Endothelial cell of umbilical vein (primary cell): ENCODE measurements around the gene MRPL21. TPM values are rescaled to one million over a fixed set of nuclear protein-coding genes. Genes with fewer than 3 reads are reported as not detected.

Experiments
- BruUV-seq: library from RNA; stranded (reverse); fragments of 400-500 nt; replicated peaks from 2 replicates; lab custom pipeline; 2021; lab: Mats Ljungman, UMichigan
- CTCF ChIA-PET: fragments of 300-600, 350-600 bp; sonication (Branson Sonifier 250); formaldehyde crosslinking; loops from one replicate; lab custom pipeline; 2021; ENCODE audit warnings: antibody characterized with exemption, inconsistent platforms; lab: Charles Lee
- POLR2A ChIA-PET: fragments of 300-600, 350-600 bp; sonication (Branson Sonifier 250); formaldehyde crosslinking; loops from one replicate; lab custom pipeline; 2021; ENCODE audit warnings: antibody characterized with exemption, inconsistent platforms; lab: Charles Lee
- DNase-seq: peaks from one replicate; pipeline ENCODE4 v3.0.0-alpha.2; 2011; ENCODE audit warnings: low read depth, low spot score
- FAIRE-seq: peaks from 2 replicates; lab custom pipeline; 2011; peaks lifted over from hg19 to GRCh38; lab: Jason Lieb, UNC
- H2AFZ ChIP-seq: 2 replicates; pipeline ENCODE4 v1.6.0; 2012; ENCODE audit warnings: low read depth, low read length, control low read depth, inconsistent platforms
- H3K27ac ChIP-seq: 2 replicates; pipeline ENCODE4 v1.5.1; 2011; ENCODE audit warnings: low read depth, mild to moderate bottlenecking, control low read depth, low read length, moderate library complexity; ENCODE audit not compliant: insufficient read depth
- H3K27me3 ChIP-seq, 2 experiments: 2 replicates each; pipeline versions ENCODE4 v1.6.0 to v1.6.1; 2011; ENCODE audit warnings: low read length in 2 of 2, mixed read lengths in 1 of 2; ENCODE audit not compliant: control insufficient read depth in 2 of 2, insufficient read depth in 2 of 2
- H3K36me3 ChIP-seq, 2 experiments: 2 replicates in 1 of 2; 3 replicates in 1 of 2; pipeline ENCODE4 v1.5.1; 2011; ENCODE audit warnings: low read length in 2 of 2, mild to moderate bottlenecking in 1 of 2, moderate library complexity in 1 of 2; ENCODE audit not compliant: control insufficient read depth in 2 of 2, insufficient read depth in 2 of 2; ENCODE audit errors: extremely low read depth in 1 of 2
- H3K4me1 ChIP-seq: 3 replicates; pipeline ENCODE4 v1.5.1; 2011; ENCODE audit warnings: mild to moderate bottlenecking, low read length; ENCODE audit not compliant: control insufficient read depth, insufficient read depth; ENCODE audit errors: extremely low read depth
- H3K4me2 ChIP-seq: 2 replicates; pipeline ENCODE4 v1.6.1; 2011; ENCODE audit warnings: low read length, control low read depth, mixed read lengths; ENCODE audit not compliant: insufficient read depth
- H3K4me3 ChIP-seq, 3 experiments: fragments of 200-600 bp in 1 of 3; sonication (generic), shearing (Covaris generic) in 1 of 3; replicated peaks in 1 of 3; 2 replicates each; pipeline ENCODE4 v1.5.1; 2011 to 2016; ENCODE audit warnings: control low read depth in 3 of 3, low read length in 3 of 3, mild to moderate bottlenecking in 2 of 3, inconsistent platforms in 1 of 3, low read depth in 1 of 3, moderate library complexity in 1 of 3; ENCODE audit not compliant: insufficient read depth in 1 of 3
- H3K79me2 ChIP-seq: 2 replicates; pipeline ENCODE4 v1.6.0; 2012; ENCODE audit warnings: low read length, inconsistent platforms; ENCODE audit not compliant: control insufficient read depth, insufficient read depth
- H3K9ac ChIP-seq: replicated peaks from 2 replicates; pipeline ENCODE3; 2011; ENCODE audit warnings: low read length, control low read depth; ENCODE audit not compliant: insufficient read depth; ENCODE audit errors: extremely low read depth
- H3K9me1 ChIP-seq: replicated peaks from 3 replicates; pipeline ENCODE4 v1.6.0; 2011; ENCODE audit warnings: mild to moderate bottlenecking, low read length; ENCODE audit not compliant: control insufficient read depth, insufficient read depth; ENCODE audit errors: extremely low read depth
- H3K9me3 ChIP-seq: replicated peaks from 2 replicates; pipeline ENCODE4 v1.5.1; 2012; ENCODE audit warnings: low read length, inconsistent platforms; ENCODE audit not compliant: control insufficient read depth, insufficient read depth
- H4K20me1 ChIP-seq: replicated peaks from 2 replicates; pipeline ENCODE3; 2011; ENCODE audit warnings: mild to moderate bottlenecking, low read length; ENCODE audit not compliant: control insufficient read depth, insufficient read depth; ENCODE audit errors: extremely low read depth
- EZH2 ChIP-seq: IDR thresholded peaks from 2 replicates; pipeline ENCODE4 v1.6.1; 2012; ENCODE audit warnings: borderline replicate concordance, low read depth, mild to moderate bottlenecking, moderate library complexity, low read length, inconsistent platforms; ENCODE audit not compliant: severe bottlenecking
- FOS ChIP-seq: IDR thresholded peaks from 2 replicates; pipeline ENCODE4 v1.6.1; 2011; ENCODE audit warnings: mild to moderate bottlenecking, low read length, moderate library complexity, borderline replicate concordance; ENCODE audit not compliant: insufficient read depth
- GATA2 ChIP-seq: IDR thresholded peaks from 2 replicates; pipeline ENCODE4 v1.7.0; 2011; ENCODE audit warnings: low read depth, mild to moderate bottlenecking, moderate library complexity, mixed read lengths, low read length; ENCODE audit not compliant: insufficient read length, insufficient read depth
- MYC ChIP-seq: IDR thresholded peaks from one replicate; pipeline ENCODE4 v1.6.1; 2011; ENCODE audit warnings: mild to moderate bottlenecking, low read depth, low read length
- POLR2A ChIP-seq: IDR thresholded peaks from 2 replicates; pipeline ENCODE4 v1.6.1; 2012; ENCODE audit warnings: low read depth, mild to moderate bottlenecking, control low read depth, low read length
- POLR2AphosphoS5 ChIP-seq: IDR thresholded peaks from 2 replicates; pipeline ENCODE4 v1.6.1; 2012; ENCODE audit warnings: low read depth, mild to moderate bottlenecking, control low read depth, low read length, moderate library complexity; ENCODE audit not compliant: insufficient read depth
- dilution Hi-C: fragments of 300-500 bp; cut with MboI; formaldehyde crosslinking; loops from one replicate; pipeline ENCODE4 v1.15.0; 2019; ENCODE audit warnings: low sequenced_read_pairs; ENCODE audit not compliant: extremely low pct_ligation_motif_present
- intact Hi-C: fragments of 100-400 bp; cut with micrococcal nuclease; formaldehyde crosslinking; loops from one replicate; pipeline ENCODE4 v1.10.0; 2022
- polyA plus RNA-seq, 4 experiments: library from polyadenylated mRNA; depleted of rRNA in 3 of 4; stranded (reverse) in 3 of 4; unstranded in 1 of 4; fragments of >200 nt; gene quantifications; 2 replicates each; pipeline versions ENCODE4 v1.2.1 to v1.2.3, GENCODE V29; 2011 to 2012; ENCODE audit warnings: missing spikeins in 1 of 4
- total RNA-seq: library from RNA; stranded (reverse); gene quantifications from 2 replicates; pipeline ENCODE4 v1.2.3, GENCODE V29; 2021
- TF ChIP-seq, protein P1 (sequence below), 2 donors: IDR thresholded peaks; 1 replicate in 1 of 2; 2 replicates in 1 of 2; pipeline ENCODE4 v1.5.1; 2011; ENCODE audit warnings: low read length in 2 of 2, mild to moderate bottlenecking in 2 of 2, moderate library complexity in 2 of 2, control low read depth in 1 of 2, inconsistent platforms in 1 of 2, low read depth in 1 of 2; ENCODE audit not compliant: insufficient read depth in 1 of 2; ENCODE audit errors: extremely low read depth in 1 of 2
- TF ChIP-seq, protein P2 (sequence below): IDR thresholded peaks from 2 replicates; pipeline ENCODE4 v1.6.1; 2011; ENCODE audit not compliant: insufficient read depth, insufficient read length

The MRPL21 gene
- total and polyA plus RNA-seq, 2 donors (not counting 3 experiments of a cell fraction or from before 2014, with no cell fraction given) = 52.2 to 65.5 TPM

DNA sequence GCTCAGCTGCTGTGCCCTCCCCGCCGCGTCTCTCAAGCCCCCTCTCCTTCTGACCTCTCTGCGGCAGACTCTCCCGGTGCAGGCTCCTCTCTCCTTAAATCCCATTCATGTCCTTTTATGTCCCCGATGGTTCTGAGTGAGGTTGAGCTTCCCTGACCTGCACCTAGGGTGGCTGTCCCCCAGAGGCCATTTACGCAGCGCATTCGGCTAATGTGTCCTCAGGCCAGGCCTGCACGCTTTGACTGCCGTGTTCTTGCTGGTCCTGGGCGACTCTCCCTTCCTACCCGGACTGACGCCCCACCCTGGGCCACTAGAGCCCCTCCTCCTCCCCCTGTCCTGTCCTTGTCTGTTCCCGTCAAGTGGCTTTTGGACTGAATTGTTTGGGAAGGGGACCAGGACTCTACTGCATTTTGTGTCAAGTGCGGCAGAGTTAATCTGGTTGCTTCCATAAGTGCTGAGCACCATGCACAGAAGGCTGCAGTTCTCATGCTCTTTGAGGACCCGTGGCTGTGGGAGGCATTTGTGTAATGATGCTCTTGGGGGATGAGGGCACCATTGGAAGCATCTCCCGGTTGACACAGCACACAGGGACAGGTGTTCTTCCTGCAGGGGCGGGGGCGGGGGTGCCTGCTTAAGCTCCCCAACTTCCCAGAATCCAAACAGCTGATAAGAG is 37.2 kb upstream of the MRPL21 start:
- POLR2A ChIA-PET = no interaction called here
- dilution Hi-C loops (no loop called here), intact Hi-C loops (no loop called here)
- CTCF ChIA-PET = interaction anchor here (0.7 to 1.2 kb wide), 2 partner anchors 9 to 17 kb away, joined by 3 read pairs; no protein-coding TSS in a partner anchor
- H3K27ac ChIP-seq = no peak overlapping the region
- H3K9ac ChIP-seq = no peak overlapping the region
- H3K27me3 ChIP-seq = no peaks in the 10 kb centered on the region
- TF ChIP-seq GATA2 = no peak
- no peak for TF ChIP-seq POLR2A
- TF ChIP-seq, protein P1, sequence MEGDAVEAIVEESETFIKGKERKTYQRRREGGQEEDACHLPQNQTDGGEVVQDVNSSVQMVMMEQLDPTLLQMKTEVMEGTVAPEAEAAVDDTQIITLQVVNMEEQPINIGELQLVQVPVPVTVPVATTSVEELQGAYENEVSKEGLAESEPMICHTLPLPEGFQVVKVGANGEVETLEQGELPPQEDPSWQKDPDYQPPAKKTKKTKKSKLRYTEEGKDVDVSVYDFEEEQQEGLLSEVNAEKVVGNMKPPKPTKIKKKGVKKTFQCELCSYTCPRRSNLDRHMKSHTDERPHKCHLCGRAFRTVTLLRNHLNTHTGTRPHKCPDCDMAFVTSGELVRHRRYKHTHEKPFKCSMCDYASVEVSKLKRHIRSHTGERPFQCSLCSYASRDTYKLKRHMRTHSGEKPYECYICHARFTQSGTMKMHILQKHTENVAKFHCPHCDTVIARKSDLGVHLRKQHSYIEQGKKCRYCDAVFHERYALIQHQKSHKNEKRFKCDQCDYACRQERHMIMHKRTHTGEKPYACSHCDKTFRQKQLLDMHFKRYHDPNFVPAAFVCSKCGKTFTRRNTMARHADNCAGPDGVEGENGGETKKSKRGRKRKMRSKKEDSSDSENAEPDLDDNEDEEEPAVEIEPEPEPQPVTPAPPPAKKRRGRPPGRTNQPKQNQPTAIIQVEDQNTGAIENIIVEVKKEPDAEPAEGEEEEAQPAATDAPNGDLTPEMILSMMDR (IDR thresholded peaks at IDR 0.05; ENCODE audit: extremely low read depth in 1 of 2, insufficient read depth in 1 of 2, low read depth in 1 of 2, low read length in 2 of 2) = no peak
- no peak for TF ChIP-seq EZH2
- TF ChIP-seq, protein P2, sequence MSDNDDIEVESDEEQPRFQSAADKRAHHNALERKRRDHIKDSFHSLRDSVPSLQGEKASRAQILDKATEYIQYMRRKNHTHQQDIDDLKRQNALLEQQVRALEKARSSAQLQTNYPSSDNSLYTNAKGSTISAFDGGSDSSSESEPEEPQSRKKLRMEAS = no peak
- TF ChIP-seq MYC = no peak
- TF ChIP-seq POLR2AphosphoS5 = no peak
- no peak for TF ChIP-seq FOS
- H4K20me1 ChIP-seq = no peaks in the 10 kb centered on the region
- H3K4me3 ChIP-seq = no peak overlapping the region
- no peak overlapping the region for H2AFZ ChIP-seq
- BruUV-seq = no TSS peak
- no peaks in the 10 kb centered on the region for H3K79me2 ChIP-seq
- H3K36me3 ChIP-seq = peaks cover 3 to 29% of the 10 kb centered on the region in 2 experiments
- no peaks in the 10 kb centered on the region for H3K9me1 ChIP-seq
- DNase-seq (no peak), FAIRE-seq (no peak)
- no peak overlapping the region for H3K4me2 ChIP-seq
- H3K4me1 ChIP-seq = no peaks in the 10 kb centered on the region
- H3K9me3 ChIP-seq = no peaks in the 10 kb centered on the region
